GM18507 (cell line): Measurements from ENCODE around the gene FBXL17.
"Not testable (repeated sequence)": the region's sequence is repeated elsewhere in the genome, so short reads cannot be mapped to it uniquely, and the experiment has no call there.

Source experiments
- DNase-seq: peaks from one replicate; pipeline ENCODE4 v3.0.0; 2011; ENCODE audit warnings: low read depth; ENCODE audit not compliant: insufficient read length; ENCODE audit errors: extremely low spot score
- FAIRE-seq: peaks from 2 replicates; lab custom pipeline; 2011; peaks lifted over from hg19 to GRCh38; lab: Jason Lieb, UNC

The FBXL17 gene

GRCh38 chr5:108196276-108196675 is 185.6 kb downstream of the FBXL17 start:
- no peak for FAIRE-seq
- no peak for DNase-seq

GRCh38 chr5:108193021-108193795 is 188.7 kb downstream of the FBXL17 start:
- no peak for FAIRE-seq

GRCh38 chr5:108184940-108185339 is 197.0 kb downstream of the FBXL17 start:
- FAIRE-seq (no peak), DNase-seq (no peak)

More at GRCh38 chr5:108193021-108193795, 188.7 kb downstream of the FBXL17 start:
- DNase-seq = no peak

- FAIRE-seq (no peak), DNase-seq (no peak)
Measured at GRCh38 chr5:108181975-108182374, 199.9 kb downstream of the FBXL17 start.

GRCh38 chr5:108174286-108174685 is 207.6 kb downstream of the FBXL17 start:
- DNase-seq = no peak
- no peak for FAIRE-seq

GRCh38 chr5:108171759-108172158 is 210.1 kb downstream of the FBXL17 start:
- FAIRE-seq = no peak
- DNase-seq = no peak

GRCh38 chr5:108168915-108169314 is 213.0 kb downstream of the FBXL17 start:
- no peak for DNase-seq
- no peak for FAIRE-seq

- no peak for FAIRE-seq
- no peak for DNase-seq
Measured at GRCh38 chr5:108167174-108167573, 214.7 kb downstream of the FBXL17 start.

GRCh38 chr5:108164574-108164973 is 217.3 kb downstream of the FBXL17 start:
- DNase-seq (no peak), FAIRE-seq (no peak)

- not testable (repeated sequence) for FAIRE-seq, DNase-seq
Measured at GRCh38 chr5:108152854-108153253, 229.0 kb downstream of the FBXL17 start.

- DNase-seq (no peak), FAIRE-seq (no peak)
Measured at GRCh38 chr5:108149369-108149768, 232.5 kb downstream of the FBXL17 start.

- FAIRE-seq = no peak
Measured at GRCh38 chr5:108148715-108149139, 233.2 kb downstream of the FBXL17 start.

GRCh38 chr5:108146222-108146621 is 235.7 kb downstream of the FBXL17 start:
- DNase-seq (no peak), FAIRE-seq (no peak)

More at GRCh38 chr5:108148715-108149139, 233.2 kb downstream of the FBXL17 start:
- DNase-seq = no peak

GRCh38 chr5:108145351-108145750 is 236.5 kb downstream of the FBXL17 start:
- FAIRE-seq (no peak), DNase-seq (no peak)

GRCh38 chr5:108144332-108144731 is 237.6 kb downstream of the FBXL17 start:
- FAIRE-seq (no peak), DNase-seq (no peak)

GRCh38 chr5:108143581-108143980 is 238.3 kb downstream of the FBXL17 start:
- FAIRE-seq = no peak
- DNase-seq = no peak

GRCh38 chr5:108141676-108142075 is 240.2 kb downstream of the FBXL17 start:
- no peak for FAIRE-seq
- DNase-seq = no peak

- DNase-seq = no peak
- no peak for FAIRE-seq
Measured at GRCh38 chr5:108136493-108136892, 245.4 kb downstream of the FBXL17 start.

- DNase-seq = no peak
- no peak for FAIRE-seq
Measured at GRCh38 chr5:108129129-108129528, 252.8 kb downstream of the FBXL17 start.

GRCh38 chr5:108125771-108126511 is 256.0 kb downstream of the FBXL17 start:
- DNase-seq (no peak), FAIRE-seq (no peak)

GRCh38 chr5:108124596-108124995 is 257.3 kb downstream of the FBXL17 start:
- FAIRE-seq = no peak
- DNase-seq = no peak
